A375 (cell line): ENCODE results near the gene ESPNL. TPM values are rescaled to one million over a fixed set of nuclear protein-coding genes. Genes with fewer than 3 reads are reported as not detected.

Experiments
- total RNA-seq: library from RNA; depleted of rRNA; stranded (reverse); fragments of >200 nt; shearing (Covaris generic); gene quantifications from 2 replicates; pipeline ENCODE4 v1.2.3, GENCODE V29; 2014; rRNA removed

ESPNL gene, protein sequence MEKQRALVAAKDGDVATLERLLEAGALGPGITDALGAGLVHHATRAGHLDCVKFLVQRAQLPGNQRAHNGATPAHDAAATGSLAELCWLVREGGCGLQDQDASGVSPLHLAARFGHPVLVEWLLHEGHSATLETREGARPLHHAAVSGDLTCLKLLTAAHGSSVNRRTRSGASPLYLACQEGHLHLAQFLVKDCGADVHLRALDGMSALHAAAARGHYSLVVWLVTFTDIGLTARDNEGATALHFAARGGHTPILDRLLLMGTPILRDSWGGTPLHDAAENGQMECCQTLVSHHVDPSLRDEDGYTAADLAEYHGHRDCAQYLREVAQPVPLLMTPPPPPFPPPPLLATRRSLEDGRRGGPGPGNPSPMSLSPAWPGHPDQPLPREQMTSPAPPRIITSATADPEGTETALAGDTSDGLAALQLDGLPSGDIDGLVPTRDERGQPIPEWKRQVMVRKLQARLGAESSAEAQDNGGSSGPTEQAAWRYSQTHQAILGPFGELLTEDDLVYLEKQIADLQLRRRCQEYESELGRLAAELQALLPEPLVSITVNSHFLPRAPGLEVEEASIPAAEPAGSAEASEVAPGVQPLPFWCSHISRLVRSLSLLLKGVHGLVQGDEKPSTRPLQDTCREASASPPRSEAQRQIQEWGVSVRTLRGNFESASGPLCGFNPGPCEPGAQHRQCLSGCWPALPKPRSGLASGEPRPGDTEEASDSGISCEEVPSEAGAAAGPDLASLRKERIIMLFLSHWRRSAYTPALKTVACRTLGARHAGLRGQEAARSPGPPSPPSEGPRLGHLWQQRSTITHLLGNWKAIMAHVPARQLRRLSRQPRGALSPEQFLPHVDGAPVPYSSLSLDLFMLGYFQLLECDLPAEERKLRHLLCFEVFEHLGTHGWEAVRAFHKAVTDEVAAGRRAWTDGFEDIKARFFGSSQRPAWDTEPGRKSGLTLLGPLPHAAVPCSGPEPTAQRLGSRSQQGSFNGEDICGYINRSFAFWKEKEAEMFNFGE
- 0.40 and 0.41 TPM in 2 replicates for total RNA-seq

DNA sequence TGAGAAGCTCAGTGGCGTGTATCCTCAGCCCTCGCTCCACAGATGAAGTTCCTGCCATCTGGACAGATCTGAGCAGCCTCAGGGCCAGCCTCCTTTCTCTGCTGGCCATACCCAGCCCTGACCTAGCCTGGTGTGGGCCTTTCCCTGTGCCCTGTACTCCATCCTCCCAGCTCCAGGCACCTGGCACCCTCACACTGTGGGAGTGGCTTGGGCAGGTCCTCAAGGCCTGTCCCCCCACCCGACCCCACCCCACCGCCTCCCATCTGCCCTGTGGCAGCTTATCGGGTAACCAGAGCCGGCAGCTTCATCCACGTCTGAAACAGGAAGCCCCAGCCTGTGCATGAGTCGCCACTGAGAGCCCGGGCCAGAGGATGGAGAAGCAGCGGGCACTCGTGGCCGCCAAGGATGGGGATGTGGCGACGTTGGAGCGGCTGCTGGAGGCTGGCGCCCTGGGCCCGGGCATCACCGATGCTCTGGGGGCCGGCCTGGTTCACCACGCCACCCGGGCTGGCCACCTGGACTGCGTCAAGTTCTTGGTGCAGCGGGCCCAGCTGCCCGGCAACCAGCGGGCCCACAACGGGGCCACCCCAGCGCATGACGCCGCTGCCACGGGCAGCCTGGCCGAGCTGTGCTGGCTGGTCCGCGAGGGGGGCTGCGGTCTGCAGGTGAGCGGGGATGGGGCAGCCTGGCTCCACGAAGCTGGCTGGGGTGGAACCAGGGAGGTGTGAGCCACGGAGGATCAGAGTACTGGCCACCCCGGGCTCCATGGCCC lies at the start of gene ESPNL:
Gene ESPNL, plus strand, starts transcription at position 292 of the 772 bp plus-strand sequence. Its CDS starts 80 bp downstream, at position 372.

GRCh38 chr2:238060542-238061314 lies 39.4 kb upstream of the ESPNL start, which contains the start of gene SCLY:
Gene SCLY (plus strand): TSS chr2:238061001. CDS start chr2:238061055, 54 bp downstream.

GRCh38 chr2:238138331-238139195 lies 38.4 kb downstream of the ESPNL start, which contains the start of gene KLHL30:
Gene KLHL30 (plus strand): TSS chr2:238138668. CDS start chr2:238140755, 2,087 bp downstream.

GRCh38 chr2:238158509-238159070 lies 58.5 kb downstream of the ESPNL start, which contains the start of gene ERFE:
Gene ERFE (plus strand): TSS chr2:238158970. CDS start chr2:238159008, 38 bp downstream.

Other genes starting within 250 kb of the ESPNL start
- gene RAMP1, start 240.7 kb upstream of the ESPNL start, total RNA-seq = 96.5 and 109 TPM in 2 replicates
- 60.8 and 68.8 TPM in 2 replicates for gene UBE2F, start 133.3 kb upstream of the ESPNL start, total RNA-seq
- 37.2 and 43.1 TPM in 2 replicates for gene SCLY, start 39.3 kb upstream of the ESPNL start, total RNA-seq
- gene KLHL30, start 38.3 kb downstream of the ESPNL start, total RNA-seq = 0.04 and 0.08 TPM in 2 replicates
- 11.2 and 14.8 TPM in 2 replicates for gene ERFE, start 58.6 kb downstream of the ESPNL start, total RNA-seq
- 18.1 and 18.4 TPM in 2 replicates for gene ILKAP, start 103.4 kb downstream of the ESPNL start, total RNA-seq
- 13.4 and 16.1 TPM in 2 replicates for gene HES6, start 139.7 kb downstream of the ESPNL start, total RNA-seq
- 4.4 and 4.8 TPM in 2 replicates for gene PER2, start 188.3 kb downstream of the ESPNL start, total RNA-seq
- 3.9 and 4.2 TPM in 2 replicates for gene TRAF3IP1, start 220.2 kb downstream of the ESPNL start, total RNA-seq